Kidney glomerular epithelial cell (primary cell): ENCODE data around the gene CHD1.
"Not testable (repeated sequence)": the region's sequence is repeated elsewhere in the genome, so short reads cannot be mapped to it uniquely, and the experiment has no call there.

ENCODE experiments used
- DNase-seq: peaks from one replicate; lab custom pipeline; 2025; lab: John Stamatoyannopoulos, UW

CHD1 gene

GRCh38 chr5:98928873-98929709, at the start of gene CHD1:
CHD1 (minus strand) TSS chr5:98929007; CDS start chr5:98926386, 2,621 bp downstream.
- DNase-seq = peak; percentile 93

GRCh38 chr5:98978528-98978927, 49.7 kb upstream of the CHD1 start:
- DNase-seq = no peak

- no peak for DNase-seq
These were observed 48.9 kb upstream of the CHD1 start for GRCh38 chr5:98977723-98978122.

GRCh38 chr5:98975682-98976407, 47.0 kb upstream of the CHD1 start:
- no peak for DNase-seq

- DNase-seq = no peak
These were observed 46.4 kb upstream of the CHD1 start for GRCh38 chr5:98975223-98975622.

- no peak for DNase-seq
These were observed 40.6 kb upstream of the CHD1 start for GRCh38 chr5:98969400-98969799.

- DNase-seq = no peak
These were observed 39.3 kb upstream of the CHD1 start for GRCh38 chr5:98968056-98968564.

GRCh38 chr5:98965226-98965625, 36.4 kb upstream of the CHD1 start:
- DNase-seq = no peak

- DNase-seq = no peak
These were observed 35.8 kb upstream of the CHD1 start for GRCh38 chr5:98964621-98965020.

- DNase-seq = no peak
These were observed 34.2 kb upstream of the CHD1 start for GRCh38 chr5:98963019-98963418.

GRCh38 chr5:98962587-98962986, 33.8 kb upstream of the CHD1 start:
- no peak for DNase-seq

GRCh38 chr5:98961665-98962344, 33.0 kb upstream of the CHD1 start:
- no peak for DNase-seq

GRCh38 chr5:98957307-98957706, 28.5 kb upstream of the CHD1 start:
- no peak for DNase-seq

GRCh38 chr5:98955888-98956287, 27.1 kb upstream of the CHD1 start:
- DNase-seq = not testable (repeated sequence)

- DNase-seq = not testable (repeated sequence)
These were observed 26.7 kb upstream of the CHD1 start for GRCh38 chr5:98955471-98955870.

- no peak for DNase-seq
These were observed 25.7 kb upstream of the CHD1 start for GRCh38 chr5:98954392-98955028.

GRCh38 chr5:98942847-98943246, 14.0 kb upstream of the CHD1 start:
- no peak for DNase-seq

GRCh38 chr5:98941131-98941883, 12.5 kb upstream of the CHD1 start:
- no peak for DNase-seq

GRCh38 chr5:98940581-98940980, 11.8 kb upstream of the CHD1 start:
- no peak for DNase-seq

GRCh38 chr5:98938464-98938863, 9.7 kb upstream of the CHD1 start:
- DNase-seq = no peak
